Skeletal muscle tissue (tissue), 4 donors: Measurements from ENCODE around the gene IRX4. TPM values are rescaled to one million over a fixed set of nuclear protein-coding genes. Genes with fewer than 3 reads are reported as not detected.

ENCODE experiments used
- H3K27ac ChIP-seq: one replicate; pipeline ENCODE4 v1.7.0; 2013; ENCODE audit warnings: mild to moderate bottlenecking, low read depth, low read length, inconsistent platforms
- H3K27me3 ChIP-seq, 3 donors: one replicate each; pipeline ENCODE4 v1.7.0; 2013; ENCODE audit warnings: low read length in 3 of 3; ENCODE audit not compliant: control insufficient read depth in 3 of 3, insufficient read depth in 3 of 3
- H3K36me3 ChIP-seq, 3 donors: one replicate each; pipeline ENCODE4 v1.7.0; 2013; ENCODE audit warnings: low read length in 3 of 3; ENCODE audit not compliant: control insufficient read depth in 3 of 3, insufficient read depth in 3 of 3
- H3K4me1 ChIP-seq, 3 donors: one replicate each; pipeline ENCODE4 v1.7.0; 2013; ENCODE audit warnings: low read length in 3 of 3, mild to moderate bottlenecking in 3 of 3; ENCODE audit not compliant: control insufficient read depth in 3 of 3, insufficient read depth in 3 of 3
- H3K4me3 ChIP-seq, 3 donors: one replicate each; pipeline ENCODE4 v1.7.0; 2013; ENCODE audit warnings: low read length in 3 of 3
- H3K9ac ChIP-seq, 3 donors: one replicate each; pipeline ENCODE4 v1.7.0; 2013; ENCODE audit warnings: low read length in 3 of 3, mild to moderate bottlenecking in 3 of 3, moderate library complexity in 2 of 3, low read depth in 1 of 3
- H3K9me3 ChIP-seq, 3 donors: one replicate each; pipeline ENCODE4 v1.7.0; 2013; ENCODE audit warnings: low read length in 3 of 3; ENCODE audit not compliant: control insufficient read depth in 3 of 3
- total RNA-seq: library from RNA; depleted of rRNA; stranded (reverse); fragments of >200 nt; gene quantifications from one replicate; pipeline ENCODE4 v1.2.3, GENCODE V29; 2014
- donor health status: Osteomylitis.

IRX4 gene
- total RNA-seq, 1 donor from 2014 or later: under 0.01 TPM

DNA sequence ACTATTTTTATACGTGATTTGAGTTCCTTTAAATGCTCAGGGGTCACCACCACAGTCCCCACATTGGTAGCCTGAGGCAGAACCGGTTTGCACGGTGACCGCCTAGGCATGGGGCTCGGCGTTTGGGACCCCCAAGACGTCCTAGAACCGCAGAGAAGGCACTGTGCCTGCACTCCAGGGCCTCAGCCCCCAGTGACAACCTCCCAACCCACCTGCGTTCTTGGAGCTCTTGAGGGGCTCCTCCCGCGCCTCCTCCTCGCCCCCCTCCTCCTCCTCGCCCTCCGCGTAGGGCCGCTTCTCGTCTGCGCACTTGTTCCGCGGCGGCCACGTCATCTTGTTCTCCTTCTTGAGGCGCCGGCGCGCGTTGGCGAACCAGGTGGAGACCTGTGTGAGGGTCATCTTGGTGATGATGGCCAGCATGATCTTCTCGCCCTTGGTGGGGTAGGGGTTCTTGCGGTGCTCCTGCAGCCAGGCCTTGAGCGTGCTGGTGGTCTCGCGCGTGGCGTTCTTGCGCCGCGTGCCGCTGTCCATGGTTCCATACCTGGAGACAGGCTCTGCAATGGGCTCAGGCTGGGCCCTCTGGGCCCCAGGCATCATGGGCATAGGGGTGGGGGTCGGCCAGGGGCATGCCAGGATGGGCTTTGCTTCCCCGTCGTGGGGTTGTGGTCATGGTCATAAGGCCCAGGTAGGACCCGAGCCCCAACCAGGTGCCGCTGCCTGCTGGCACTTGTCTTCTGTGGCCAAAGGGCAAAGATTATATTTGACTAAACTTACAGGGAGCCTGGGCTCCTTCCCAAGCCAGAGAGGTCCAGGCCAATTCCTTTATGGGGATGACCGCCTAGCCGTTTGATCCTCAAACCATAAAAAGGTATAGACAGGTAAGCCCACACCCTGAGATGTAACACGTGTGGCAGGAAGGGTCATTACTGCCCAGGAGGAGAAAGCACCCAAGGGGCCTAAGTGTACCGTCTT, 3.1 kb downstream of the IRX4 start:
- Histone ChIP-seq H3K27me3 (peaks cover 62 to 83% (median 78%) of the 10 kb centered on the region in 3 donors), H3K36me3 (no peaks in the 10 kb centered on the region), H3K4me1 (peaks cover 0 to 6% (median 3%) of the 10 kb centered on the region in 3 donors), H3K9ac (no peak overlapping the region), H3K27ac (no peak overlapping the region), H3K9me3 (no peaks in the 10 kb centered on the region), H3K4me3 (no peak overlapping the region)

- Histone ChIP-seq H3K27ac (no peak overlapping the region), H3K9ac (no peak overlapping the region), H3K27me3 (peaks cover 65 to 84% (median 77%) of the 10 kb centered on the region in 3 donors), H3K36me3 (no peaks in the 10 kb centered on the region), H3K4me1 (peaks cover 0 to 6% (median 3%) of the 10 kb centered on the region in 3 donors), H3K9me3 (no peaks in the 10 kb centered on the region), H3K4me3 (no peak overlapping the region)
Measured at GRCh38 chr5:1878050-1878849, 4.5 kb downstream of the IRX4 start.

DNA sequence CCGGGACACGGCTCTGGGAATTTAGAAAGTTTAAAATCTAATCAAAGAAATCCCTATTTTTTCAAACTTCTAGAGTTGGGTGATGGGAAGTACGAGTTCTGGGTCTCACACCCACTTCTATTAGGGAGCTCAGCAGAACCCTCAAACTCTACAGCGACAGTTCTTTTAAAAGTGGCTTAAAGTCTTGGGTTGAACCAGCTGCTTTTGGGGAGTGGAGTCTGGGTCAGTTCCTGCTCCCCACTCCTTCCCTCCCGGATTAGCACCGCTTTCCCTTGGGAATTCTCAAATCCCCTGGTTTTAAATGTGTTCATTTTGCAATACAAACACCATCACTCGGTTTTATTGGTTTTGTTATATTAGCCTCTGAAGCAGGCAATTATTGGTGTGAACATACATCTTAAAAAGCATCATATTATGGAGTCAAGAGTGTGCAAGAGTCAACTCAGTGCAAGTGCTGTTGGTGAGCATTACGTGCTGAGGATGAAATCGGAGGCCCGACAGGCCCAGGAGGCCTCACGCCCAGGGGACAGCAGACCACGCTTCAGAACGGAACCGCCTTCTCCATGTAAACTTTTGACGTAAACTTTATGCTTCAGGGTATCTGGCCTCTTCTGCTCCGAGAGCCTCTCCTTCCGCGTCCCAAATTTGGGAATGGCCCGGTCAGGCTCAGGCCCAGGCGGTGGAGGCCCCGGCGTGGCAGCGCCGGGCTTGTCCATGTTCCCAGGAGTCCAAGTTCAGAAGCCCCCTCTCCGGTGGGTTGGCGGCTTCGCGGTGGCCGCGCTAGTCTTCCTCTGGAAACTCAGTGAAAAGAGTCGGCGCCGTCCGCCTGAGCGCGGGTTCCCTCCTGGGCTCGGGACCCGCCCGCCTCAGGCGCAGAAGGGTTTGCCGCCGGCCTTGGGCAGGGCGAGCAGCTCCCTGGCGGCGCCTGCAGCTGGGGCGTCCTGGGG, 5.3 kb downstream of the IRX4 start:
- H3K4me3 ChIP-seq: no peak overlapping the region
- no peak overlapping the region for H3K9ac ChIP-seq
- H3K36me3 ChIP-seq: no peaks in the 10 kb centered on the region
- no peaks in the 10 kb centered on the region for H3K9me3 ChIP-seq
- H3K27ac ChIP-seq: no peak overlapping the region
- peaks cover 72 to 91% (median 79%) of the 10 kb centered on the region in 3 donors for H3K27me3 ChIP-seq
- peaks cover 0 to 6% (median 3%) of the 10 kb centered on the region in 3 donors for H3K4me1 ChIP-seq

GRCh38 chr5:1876660-1877064, 6.1 kb downstream of the IRX4 start:
- H3K4me3 ChIP-seq: no peak overlapping the region
- H3K9ac ChIP-seq: no peak overlapping the region
- no peaks in the 10 kb centered on the region for H3K36me3 ChIP-seq
- H3K9me3 ChIP-seq: no peaks in the 10 kb centered on the region
- peaks cover 0 to 6% (median 3%) of the 10 kb centered on the region in 3 donors for H3K4me1 ChIP-seq
- H3K27me3 ChIP-seq: peaks cover 71 to 89% (median 76%) of the 10 kb centered on the region in 3 donors
- no peak overlapping the region for H3K27ac ChIP-seq

- Histone ChIP-seq H3K27me3 (peaks cover 67 to 90% (median 71%) of the 10 kb centered on the region in 3 donors), H3K9ac (no peak overlapping the region), H3K4me3 (no peak overlapping the region), H3K27ac (no peak overlapping the region), H3K36me3 (no peaks in the 10 kb centered on the region), H3K4me1 (peaks cover 0 to 6% (median 0%) of the 10 kb centered on the region in 3 donors), H3K9me3 (no peaks in the 10 kb centered on the region)
Measured at GRCh38 chr5:1875843-1876659, 6.7 kb downstream of the IRX4 start.

- H3K9ac ChIP-seq: no peak overlapping the region
- peaks cover 0 to 6% (median 0%) of the 10 kb centered on the region in 3 donors for H3K4me1 ChIP-seq
- peaks cover 63 to 86% (median 65%) of the 10 kb centered on the region in 3 donors for H3K27me3 ChIP-seq
- no peaks in the 10 kb centered on the region for H3K36me3 ChIP-seq
- H3K9me3 ChIP-seq: no peaks in the 10 kb centered on the region
- H3K27ac ChIP-seq: no peak overlapping the region
- H3K4me3 ChIP-seq: peak overlapping the region in 1 of 3 donors; percentile 22
Measured at GRCh38 chr5:1875281-1875842, 7.4 kb downstream of the IRX4 start.

GRCh38 chr5:1874771-1875220, 7.9 kb downstream of the IRX4 start:
- Histone ChIP-seq H3K27me3 (peaks cover 57 to 80% (median 64%) of the 10 kb centered on the region in 3 donors), H3K27ac (no peak overlapping the region), H3K9ac (no peak overlapping the region), H3K4me3 (no peak overlapping the region), H3K4me1 (peaks cover 0 to 6% (median 0%) of the 10 kb centered on the region in 3 donors), H3K36me3 (no peaks in the 10 kb centered on the region), H3K9me3 (no peaks in the 10 kb centered on the region)

DNA sequence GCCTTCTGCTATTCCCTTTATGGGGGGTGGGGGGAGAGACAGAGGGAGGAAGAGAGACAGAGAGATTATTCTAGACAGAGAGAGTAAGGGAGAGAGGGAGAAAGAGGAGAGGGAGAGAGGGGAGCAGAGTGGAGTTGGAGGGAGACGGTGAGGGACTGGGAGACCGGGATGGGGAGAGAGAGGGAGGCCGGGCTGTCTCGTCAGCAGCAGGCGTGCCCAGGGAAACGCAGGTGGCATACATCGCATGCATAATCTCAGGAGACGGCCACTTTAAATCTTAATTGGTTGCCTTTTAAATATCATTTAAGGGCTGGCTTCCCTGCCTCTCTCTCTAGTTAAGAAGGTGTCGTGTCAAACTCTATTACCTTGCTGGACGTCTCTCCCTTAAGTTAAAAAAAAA, 8.4 kb downstream of the IRX4 start:
- H3K36me3 ChIP-seq: no peaks in the 10 kb centered on the region
- H3K4me1 ChIP-seq: peaks cover 0 to 6% (median 0%) of the 10 kb centered on the region in 3 donors
- H3K9ac ChIP-seq: no peak overlapping the region
- no peak overlapping the region for H3K27ac ChIP-seq
- peaks cover 52 to 79% (median 61%) of the 10 kb centered on the region in 3 donors for H3K27me3 ChIP-seq
- H3K4me3 ChIP-seq: no peak overlapping the region
- H3K9me3 ChIP-seq: no peaks in the 10 kb centered on the region
